Neural cell (in vitro differentiated cells): ENCODE measurements around the gene CYP8B1.

Experiments used
- CTCF ChIP-seq: fragments of 450-650 bp; IDR thresholded peaks from 2 replicates; pipeline ENCODE4 v1.5.1; 2014; ENCODE audit warnings: antibody characterized with exemption, mild to moderate bottlenecking, moderate library complexity; ENCODE audit not compliant: poor library complexity, severe bottlenecking
- EP300 ChIP-seq: fragments of 450-650 bp; conservative IDR thresholded peaks from 2 replicates; pipeline ENCODE4 v1.6.1; 2014; ENCODE audit warnings: antibody characterized with exemption, mild to moderate bottlenecking, moderate library complexity; ENCODE audit not compliant: poor library complexity, severe bottlenecking
- EZH2 ChIP-seq: fragments of 200-600, 300-800 bp; shearing (Covaris generic), sonication (generic); IDR thresholded peaks from 2 replicates; pipeline ENCODE4 v1.6.1; 2014; ENCODE audit warnings: antibody characterized with exemption, low read length, borderline replicate concordance, mild to moderate bottlenecking; ENCODE audit not compliant: insufficient read depth, poor library complexity, severe bottlenecking
- MXI1 ChIP-seq: fragments of 450-650 bp; conservative IDR thresholded peaks from 2 replicates; pipeline ENCODE4 v1.6.1; 2014; ENCODE audit warnings: antibody characterized with exemption, mild to moderate bottlenecking; ENCODE audit not compliant: poor library complexity, severe bottlenecking
- POLR2AphosphoS5 ChIP-seq: IDR thresholded peaks from 2 replicates; pipeline ENCODE4 v1.6.1; 2012
- RAD21 ChIP-seq: fragments of 450-650 bp; conservative IDR thresholded peaks from 2 replicates; pipeline ENCODE4 v1.6.1; 2014; ENCODE audit warnings: antibody characterized with exemption, mild to moderate bottlenecking, moderate library complexity
- TAF1 ChIP-seq: IDR thresholded peaks from 2 replicates; pipeline ENCODE4 v1.6.1; 2012; ENCODE audit warnings: low read depth
- TF ChIP-seq, protein P1 (sequence below): IDR thresholded peaks from 2 replicates; pipeline ENCODE4 v1.6.1; 2012; ENCODE audit warnings: borderline replicate concordance

- TF ChIP-seq POLR2AphosphoS5 (no peak), RAD21 (no peak), EZH2 (no peak), CTCF (no peak), TAF1 (no peak), EP300 (no peak), MXI1 (no peak)
- TF ChIP-seq, protein P1, sequence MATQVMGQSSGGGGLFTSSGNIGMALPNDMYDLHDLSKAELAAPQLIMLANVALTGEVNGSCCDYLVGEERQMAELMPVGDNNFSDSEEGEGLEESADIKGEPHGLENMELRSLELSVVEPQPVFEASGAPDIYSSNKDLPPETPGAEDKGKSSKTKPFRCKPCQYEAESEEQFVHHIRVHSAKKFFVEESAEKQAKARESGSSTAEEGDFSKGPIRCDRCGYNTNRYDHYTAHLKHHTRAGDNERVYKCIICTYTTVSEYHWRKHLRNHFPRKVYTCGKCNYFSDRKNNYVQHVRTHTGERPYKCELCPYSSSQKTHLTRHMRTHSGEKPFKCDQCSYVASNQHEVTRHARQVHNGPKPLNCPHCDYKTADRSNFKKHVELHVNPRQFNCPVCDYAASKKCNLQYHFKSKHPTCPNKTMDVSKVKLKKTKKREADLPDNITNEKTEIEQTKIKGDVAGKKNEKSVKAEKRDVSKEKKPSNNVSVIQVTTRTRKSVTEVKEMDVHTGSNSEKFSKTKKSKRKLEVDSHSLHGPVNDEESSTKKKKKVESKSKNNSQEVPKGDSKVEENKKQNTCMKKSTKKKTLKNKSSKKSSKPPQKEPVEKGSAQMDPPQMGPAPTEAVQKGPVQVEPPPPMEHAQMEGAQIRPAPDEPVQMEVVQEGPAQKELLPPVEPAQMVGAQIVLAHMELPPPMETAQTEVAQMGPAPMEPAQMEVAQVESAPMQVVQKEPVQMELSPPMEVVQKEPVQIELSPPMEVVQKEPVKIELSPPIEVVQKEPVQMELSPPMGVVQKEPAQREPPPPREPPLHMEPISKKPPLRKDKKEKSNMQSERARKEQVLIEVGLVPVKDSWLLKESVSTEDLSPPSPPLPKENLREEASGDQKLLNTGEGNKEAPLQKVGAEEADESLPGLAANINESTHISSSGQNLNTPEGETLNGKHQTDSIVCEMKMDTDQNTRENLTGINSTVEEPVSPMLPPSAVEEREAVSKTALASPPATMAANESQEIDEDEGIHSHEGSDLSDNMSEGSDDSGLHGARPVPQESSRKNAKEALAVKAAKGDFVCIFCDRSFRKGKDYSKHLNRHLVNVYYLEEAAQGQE = no peak
These were observed 19.1 kb downstream of the CYP8B1 start for GRCh38 chr3:42856544-42856943.
